Neutrophil (primary cell): ENCODE measurements around the gene ANKRD10.

ENCODE experiments used
- H3K27ac ChIP-seq: fragments of 200-600 bp; sonication (generic); 2 replicates; pipeline ENCODE4 v1.5.1; 2016; ENCODE audit warnings: mild to moderate bottlenecking, moderate library complexity
- H3K27me3 ChIP-seq: fragments of 200-600 bp; sonication (generic); 2 replicates; pipeline ENCODE4 v1.6.0; 2016; ENCODE audit warnings: mild to moderate bottlenecking
- H3K36me3 ChIP-seq: fragments of 200-600 bp; sonication (generic); 2 replicates; pipeline ENCODE4 v1.5.1; 2017
- H3K4me1 ChIP-seq, 2 experiments: fragments of 200-600 bp in 1 of 2; sonication (generic) in 1 of 2; 1 replicate in 1 of 2; 2 replicates in 1 of 2; pipeline versions ENCODE4 v1.5.1 to v1.6.1; 2013 to 2016; ENCODE audit warnings: low read depth in 1 of 2, low read length in 1 of 2, mild to moderate bottlenecking in 1 of 2, moderate library complexity in 1 of 2; ENCODE audit not compliant: control insufficient read depth in 1 of 2, insufficient read depth in 1 of 2
- H3K4me3 ChIP-seq, 2 experiments: fragments of 200-600 bp in 1 of 2; sonication (generic) in 1 of 2; 1 replicate in 1 of 2; 2 replicates in 1 of 2; pipeline ENCODE4 v1.5.1; 2013 to 2016; ENCODE audit warnings: low read depth in 1 of 2, low read length in 1 of 2, mild to moderate bottlenecking in 1 of 2, moderate library complexity in 1 of 2
- H3K9me3 ChIP-seq: fragments of 200-600 bp; sonication (generic); 2 replicates; pipeline ENCODE4 v1.5.1; 2016
- CTCF ChIP-seq: fragments of 200-600 bp; sonication (generic); IDR thresholded peaks from 2 replicates; pipeline ENCODE4 v1.5.1; 2016; ENCODE audit warnings: antibody characterized with exemption

Gene ANKRD10

DNA sequence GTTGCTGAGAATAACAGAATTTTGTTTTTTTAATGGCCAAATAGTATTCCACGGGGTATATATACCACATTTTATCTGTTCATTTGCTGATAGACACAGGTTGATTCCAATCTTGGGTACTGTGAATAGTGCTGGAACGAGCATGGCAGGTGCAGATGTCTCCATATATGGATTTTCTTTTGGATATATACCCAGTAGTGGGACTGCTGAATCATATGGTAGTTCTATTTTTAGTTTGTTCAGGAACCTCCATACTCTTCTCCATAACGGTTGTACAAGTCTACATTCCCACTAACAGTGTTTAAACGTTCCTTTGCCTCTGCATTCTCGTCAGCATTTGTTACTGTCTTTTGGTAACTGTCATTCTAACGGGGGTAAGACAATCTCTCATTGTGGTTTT is 17.3 kb downstream of the ANKRD10 start:
- Histone ChIP-seq H3K4me1 (no peaks in the 10 kb centered on the region), H3K4me3 (no peak overlapping the region), H3K27me3 (no peaks in the 10 kb centered on the region), H3K36me3 (peaks cover 25% of the 10 kb centered on the region), H3K9me3 (no peaks in the 10 kb centered on the region), H3K27ac (no peak overlapping the region)
- no peak for TF ChIP-seq CTCF

GRCh38 chr13:110897014-110897413 is 17.9 kb downstream of the ANKRD10 start:
- Histone ChIP-seq H3K9me3 (no peaks in the 10 kb centered on the region), H3K4me3 (no peak overlapping the region), H3K27ac (no peak overlapping the region), H3K4me1 (no peaks in the 10 kb centered on the region), H3K27me3 (no peaks in the 10 kb centered on the region), H3K36me3 (peaks cover 26% of the 10 kb centered on the region)
- TF ChIP-seq CTCF, result no peak

DNA sequence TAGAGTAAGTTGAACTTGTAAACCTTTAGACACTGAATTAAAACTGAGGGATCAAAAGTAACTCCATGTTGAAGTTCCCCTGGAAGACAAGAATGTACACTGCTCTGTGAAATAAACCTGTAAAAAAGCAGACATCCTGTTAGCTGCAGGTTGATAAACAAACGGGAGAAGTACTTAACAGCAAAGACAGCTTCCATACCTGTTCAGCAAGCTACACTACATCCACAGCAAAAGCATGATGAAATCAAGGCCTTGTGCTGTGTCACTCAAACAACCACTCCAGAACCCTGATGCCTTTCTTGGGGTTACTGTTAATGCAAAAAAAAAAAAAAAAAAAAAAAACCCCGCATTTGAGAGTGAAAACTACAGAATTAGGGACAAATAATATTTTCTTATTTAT is 20.8 kb downstream of the ANKRD10 start:
- Histone ChIP-seq H3K4me3 (no peak overlapping the region), H3K4me1 (peaks cover 8% of the 10 kb centered on the region in 2 experiments), H3K9me3 (no peaks in the 10 kb centered on the region), H3K36me3 (peaks cover 26% of the 10 kb centered on the region), H3K27ac (no peak overlapping the region), H3K27me3 (no peaks in the 10 kb centered on the region)
- no peak for TF ChIP-seq CTCF

GRCh38 chr13:110893571-110893970 is 21.3 kb downstream of the ANKRD10 start:
- Histone ChIP-seq H3K36me3 (peaks cover 26% of the 10 kb centered on the region), H3K27ac (no peak overlapping the region), H3K4me3 (no peak overlapping the region), H3K9me3 (no peaks in the 10 kb centered on the region), H3K4me1 (peaks cover 8% of the 10 kb centered on the region in 2 experiments), H3K27me3 (no peaks in the 10 kb centered on the region)
- no peak for TF ChIP-seq CTCF

- H3K27ac ChIP-seq, result no peak overlapping the region
- H3K9me3 ChIP-seq, result no peaks in the 10 kb centered on the region
- H3K4me1 ChIP-seq, result peaks cover 8% of the 10 kb centered on the region in 2 experiments
- H3K36me3 ChIP-seq, result peaks cover 17% of the 10 kb centered on the region
- H3K27me3 ChIP-seq, result no peaks in the 10 kb centered on the region
- no peak overlapping the region for H3K4me3 ChIP-seq
- TF ChIP-seq CTCF, result no peak
These were observed 24.3 kb downstream of the ANKRD10 start for GRCh38 chr13:110890279-110891165.
